NCI-H2171 treated with DMSO at 0.1 percent for 48 hours (cell line): ENCODE measurements around the gene SLC2A14.
"Not testable (repeated sequence)": the region's sequence is repeated elsewhere in the genome, so short reads cannot be mapped to it uniquely, and the experiment has no call there.

Source experiments
- DNase-seq: peaks from one replicate; lab custom pipeline; 2025; lab: John Stamatoyannopoulos, UW

SLC2A14 gene

GRCh38 chr12:7833201-7833600 is 39.5 kb downstream of the SLC2A14 start:
- DNase-seq, result not testable (repeated sequence)

- peak; percentile 86 for DNase-seq
Observed at GRCh38 chr12:7832059-7832696, 40.5 kb downstream of the SLC2A14 start.

DNA sequence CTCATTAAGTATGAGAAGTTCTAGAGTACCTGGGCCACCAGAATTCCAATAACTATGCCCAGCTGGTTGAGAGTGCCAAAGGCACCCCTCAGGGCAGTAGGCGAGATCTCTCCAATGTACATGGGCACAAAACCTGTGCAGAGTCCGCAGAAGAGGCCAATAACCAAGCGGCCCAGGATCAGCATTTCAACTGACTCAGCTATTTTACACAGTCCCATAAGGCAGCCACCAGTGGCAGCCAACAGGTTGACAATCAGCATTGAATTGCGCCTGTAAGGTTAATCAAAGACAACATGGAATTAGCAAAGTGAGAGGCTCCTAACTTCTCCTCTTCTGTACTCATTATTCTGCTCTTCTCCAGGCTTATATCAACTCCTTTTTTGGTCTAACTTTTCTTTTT is 43.0 kb downstream of the SLC2A14 start:
- not testable (repeated sequence) for DNase-seq

- DNase-seq, result not testable (repeated sequence)
Observed at GRCh38 chr12:7825754-7826153, 47.0 kb downstream of the SLC2A14 start.

DNA sequence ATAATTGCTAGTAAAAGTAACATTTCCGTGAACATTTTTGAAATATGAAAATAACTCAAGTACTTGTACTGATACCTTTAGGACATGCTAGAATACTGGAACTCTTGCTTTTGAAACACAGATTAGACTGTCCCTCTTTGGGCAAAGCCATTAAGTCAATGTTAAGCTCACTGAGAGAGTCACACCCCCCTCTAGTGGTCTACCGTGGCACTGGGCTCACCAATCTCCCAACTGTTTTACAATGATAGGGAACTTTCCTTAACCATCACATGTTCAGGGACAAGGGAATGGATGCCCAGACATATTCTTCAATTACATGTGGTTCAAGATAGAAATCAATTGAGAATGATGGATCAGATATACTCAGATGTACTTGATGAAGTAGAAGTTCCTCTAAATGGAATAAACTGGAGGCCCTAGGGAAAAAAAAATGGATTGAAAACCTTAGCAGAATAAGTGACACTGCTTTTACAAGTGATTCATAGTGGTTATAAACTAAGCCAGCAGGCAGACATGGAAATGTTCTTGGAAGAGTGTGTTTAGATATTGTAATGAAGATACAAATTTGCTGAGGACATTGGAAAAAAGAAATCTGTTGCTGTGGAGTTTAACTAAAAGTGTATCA is 65.7 kb downstream of the SLC2A14 start:
- DNase-seq, result peak; percentile 96

- not testable (repeated sequence) for DNase-seq
Observed at GRCh38 chr12:7806319-7806718, 66.4 kb downstream of the SLC2A14 start.

GRCh38 chr12:7801460-7801859 is 71.3 kb downstream of the SLC2A14 start:
- no peak for DNase-seq

- DNase-seq, result not testable (repeated sequence)
Observed at GRCh38 chr12:7798750-7799308, 73.9 kb downstream of the SLC2A14 start.

DNA sequence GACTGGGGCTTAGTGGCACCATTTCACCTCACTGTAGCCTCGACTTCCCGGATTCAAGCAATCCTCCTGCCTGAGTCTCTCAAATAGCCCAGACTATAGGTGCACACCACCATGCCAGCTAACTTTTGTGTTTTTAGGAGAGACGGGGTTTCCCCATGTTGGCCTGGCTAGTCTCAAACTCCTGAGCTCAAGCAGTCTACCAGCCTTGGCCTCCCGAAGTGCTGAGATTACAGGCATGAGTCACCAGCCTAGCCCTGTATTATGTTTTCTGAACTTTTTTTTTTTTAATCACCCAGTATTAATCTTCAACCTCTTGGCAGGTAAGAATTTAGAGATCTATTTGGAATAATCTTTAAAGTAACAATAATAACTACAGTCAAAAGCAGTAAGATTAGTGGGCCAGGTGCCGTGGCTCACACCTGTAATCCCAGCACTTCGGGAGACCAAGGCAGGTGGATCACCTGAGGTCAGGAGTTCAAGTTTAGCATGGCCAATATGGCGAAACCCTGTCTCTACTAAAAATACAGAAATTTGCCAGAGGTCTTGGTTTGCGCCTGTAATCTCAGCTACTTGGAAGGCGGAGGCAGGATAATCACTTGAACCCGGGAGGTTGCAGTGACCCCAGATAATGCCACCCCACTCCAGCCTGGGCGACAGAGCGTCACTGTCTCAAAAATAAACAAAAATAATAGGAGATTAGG is 74.9 kb downstream of the SLC2A14 start:
- no peak for DNase-seq

- not testable (repeated sequence) for DNase-seq
Observed at GRCh38 chr12:7797269-7797668, 75.4 kb downstream of the SLC2A14 start.

DNA sequence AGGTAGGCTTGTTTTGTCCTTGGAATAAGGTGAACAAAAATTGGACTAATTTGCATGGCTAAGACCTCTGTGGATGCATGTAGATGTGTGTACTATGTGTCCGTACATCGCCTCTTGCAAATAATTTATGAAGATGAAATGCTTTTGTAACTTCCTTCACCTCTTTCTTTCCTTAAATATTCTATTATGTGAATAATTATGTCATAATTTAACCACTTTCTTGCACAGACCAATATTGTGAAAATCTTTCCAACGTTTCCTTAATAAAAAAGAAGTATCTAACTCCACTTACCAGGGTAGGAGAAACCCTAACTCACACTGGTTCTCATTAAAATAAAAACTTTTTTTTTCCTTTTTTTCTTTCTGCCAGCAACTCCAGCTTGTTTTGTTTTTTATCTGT is 79.5 kb downstream of the SLC2A14 start:
- no peak for DNase-seq

DNA sequence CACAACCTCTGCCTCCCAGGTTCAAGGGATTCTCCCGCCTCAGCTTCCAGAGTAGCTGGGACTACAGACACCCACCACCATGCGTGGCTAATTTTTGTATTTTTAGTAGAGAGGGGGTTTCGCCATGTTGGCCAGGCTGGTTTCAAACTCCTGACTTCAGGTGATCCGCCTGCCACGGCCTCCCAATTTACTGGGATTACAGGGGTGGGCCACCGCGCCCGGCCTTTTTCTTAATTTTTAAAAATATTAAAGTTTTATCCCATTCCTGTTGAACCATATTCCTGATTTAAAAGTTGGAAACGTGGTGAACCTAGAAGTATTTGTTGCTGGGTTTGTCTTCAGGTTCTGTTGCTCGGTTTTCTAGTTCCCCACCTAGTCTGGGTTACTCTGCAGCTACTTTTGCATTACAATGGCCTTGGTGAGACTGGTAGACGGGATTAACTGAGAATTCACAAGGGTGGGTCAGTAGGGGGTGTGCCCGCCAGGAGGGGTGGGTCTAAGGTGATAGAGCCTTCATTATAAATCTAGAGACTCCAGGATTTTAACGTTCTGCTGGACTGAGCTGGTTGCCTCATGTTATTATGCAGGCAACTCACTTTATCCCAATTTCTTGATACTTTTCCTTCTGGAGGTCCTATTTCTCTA is 83.7 kb downstream of the SLC2A14 start, which contains the start of gene NANOG:
NANOG (plus strand) TSS at position 519 of the 645 bp plus-strand sequence. CDS start 213 bp downstream, outside the sequence.
- not testable (repeated sequence) for DNase-seq

- DNase-seq, result no peak
Observed at GRCh38 chr12:7788294-7788660, 84.4 kb downstream of the SLC2A14 start.

- no peak for DNase-seq
Observed at GRCh38 chr12:7787574-7788293, 85.0 kb downstream of the SLC2A14 start.

DNA sequence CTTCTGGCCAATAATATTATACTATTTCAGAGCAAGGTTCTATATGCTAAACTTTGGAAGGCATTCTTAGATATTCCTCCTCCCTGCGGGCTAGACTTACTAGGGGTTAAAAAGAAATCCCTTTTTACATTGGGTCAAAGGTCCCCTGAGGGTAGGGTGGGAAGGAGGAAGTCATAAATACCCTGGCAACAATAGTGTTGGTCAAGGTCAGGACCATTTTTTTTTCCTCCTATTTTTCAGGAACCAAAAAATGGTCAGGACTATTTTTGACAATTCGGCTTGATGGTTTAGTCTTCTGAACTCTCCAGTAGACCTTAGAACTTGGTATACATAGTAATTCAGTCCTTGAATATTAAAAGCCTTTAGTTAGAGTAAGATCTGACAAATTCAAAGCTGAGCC is 88.0 kb downstream of the SLC2A14 start:
- no peak for DNase-seq

GRCh38 chr12:7783433-7783832 is 89.3 kb downstream of the SLC2A14 start:
- DNase-seq, result not testable (repeated sequence)

DNA sequence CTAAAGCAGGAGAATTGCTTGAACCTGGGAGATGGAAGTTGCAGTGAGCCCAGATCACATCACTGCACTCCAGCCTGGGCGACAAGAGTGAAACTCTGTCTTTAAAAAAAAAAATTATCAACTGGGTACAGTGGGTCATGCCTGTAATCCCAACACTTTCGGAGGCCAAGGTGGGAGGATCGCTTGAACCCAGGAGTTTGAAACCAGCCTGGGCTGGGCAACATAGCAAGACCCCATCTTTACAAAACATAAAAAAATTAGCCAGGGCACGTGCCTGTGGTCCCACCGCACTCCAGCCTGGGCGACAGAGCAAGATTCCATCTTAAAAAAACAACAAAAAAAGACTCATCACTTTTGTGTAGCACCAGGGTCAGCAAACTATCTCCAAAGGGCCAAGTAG is 90.7 kb downstream of the SLC2A14 start:
- no peak for DNase-seq

GRCh38 chr12:7781274-7781673 is 91.4 kb downstream of the SLC2A14 start:
- no peak for DNase-seq

DNA sequence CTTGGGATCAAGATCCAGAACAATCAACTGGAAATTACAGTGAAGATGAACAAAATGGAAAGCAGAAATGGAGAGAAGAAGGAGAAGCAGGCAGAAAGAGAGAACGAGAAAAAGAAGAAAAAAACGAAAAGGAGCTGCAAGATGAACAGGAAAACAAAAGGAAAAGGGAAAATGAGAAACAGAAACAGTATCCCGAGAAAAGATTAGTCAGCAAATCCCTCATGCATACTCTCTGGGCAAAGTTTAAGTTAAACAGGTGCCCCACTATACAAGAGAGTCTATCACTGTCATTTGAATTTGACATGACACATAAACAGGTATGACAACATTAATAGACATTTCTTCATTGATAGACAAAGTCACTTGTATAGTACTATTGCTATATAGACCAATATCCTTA is 102.7 kb downstream of the SLC2A14 start:
- DNase-seq, result no peak
